GM12878 (cell line): ENCODE data around the gene BCAS3. TPM values are rescaled to one million over a fixed set of nuclear protein-coding genes. Genes with fewer than 3 reads are reported as not detected.

Experiments
- ATAC-seq: fragments of 200-7000 bp; cut with Tn5 transposase; 3 replicates; pipeline ENCODE4 v1.9.1; 2020; ENCODE audit warnings: mild to moderate bottlenecking, moderate library complexity
- BruUV-seq: library from RNA; stranded (reverse); fragments of 400-500 nt; replicated peaks from 2 replicates; lab custom pipeline; 2021; lab: Mats Ljungman, UMichigan
- CTCF ChIA-PET: fragments of 300-600 bp; sonication (Branson Sonifier 250); formaldehyde crosslinking; extraction: SDS; loops from one replicate; lab custom pipeline; 2021; ENCODE audit warnings: inconsistent platforms; lab: Yijun Ruan, JAX
- POLR2A ChIA-PET: fragments of 350-600 bp; formaldehyde crosslinking; extraction: SDS; loops from one replicate; lab custom pipeline; 2021; ENCODE audit warnings: inconsistent platforms; lab: Charles Lee
- RAD21 ChIA-PET: fragments of 300-600 bp; sonication (Branson Sonifier 250); formaldehyde crosslinking; loops from one replicate; lab custom pipeline; 2023; ENCODE audit warnings: antibody characterized with exemption; ENCODE audit not compliant: unreplicated experiment; lab: Charles Lee
- SMC1A ChIA-PET: fragments of 300-600 bp; sonication (Branson Sonifier 250); formaldehyde crosslinking; loops from one replicate; lab custom pipeline; 2023; ENCODE audit not compliant: unreplicated experiment, uncharacterized antibody; lab: Charles Lee
- DNase-seq: peaks from one replicate; pipeline ENCODE4 v3.0.0-alpha.2; 2011; ENCODE audit warnings: low read depth, low spot score
- FAIRE-seq: peaks from 3 replicates; lab custom pipeline; 2011; peaks lifted over from hg19 to GRCh38; lab: Jason Lieb, UNC
- H2AFZ ChIP-seq: 2 replicates; pipeline ENCODE4 v1.6.0; 2011; ENCODE audit warnings: low read depth, low read length, control low read depth; ENCODE audit not compliant: control insufficient read depth
- H3K27ac ChIP-seq: 2 replicates; pipeline ENCODE4 v1.5.1; 2011; ENCODE audit warnings: control low read depth; ENCODE audit not compliant: control insufficient read depth, insufficient read depth
- H3K27me3 ChIP-seq, 2 experiments: replicated peaks in 1 of 2; 2 replicates each; pipeline versions ENCODE4 v1.6.0 to v1.6.1; 2011; ENCODE audit warnings: low read length in 1 of 2; ENCODE audit not compliant: control insufficient read depth in 2 of 2, insufficient read depth in 2 of 2
- H3K36me3 ChIP-seq, 2 experiments: 2 replicates each; pipeline ENCODE4 v1.5.1; 2011; ENCODE audit warnings: low read length in 1 of 2; ENCODE audit not compliant: control insufficient read depth in 2 of 2, insufficient read depth in 2 of 2
- H3K4me1 ChIP-seq: 2 replicates; pipeline ENCODE4 v1.6.1; 2011; ENCODE audit warnings: mild to moderate bottlenecking, low read length, moderate library complexity, mixed read lengths; ENCODE audit not compliant: control insufficient read depth, insufficient read depth
- H3K4me2 ChIP-seq: 2 replicates; pipeline ENCODE4 v1.6.0; 2011; ENCODE audit warnings: control low read depth; ENCODE audit not compliant: control insufficient read depth, insufficient read depth
- H3K4me3 ChIP-seq: fragments of 200-600 bp; sonication (generic); 2 replicates; pipeline ENCODE4 v1.5.1; 2016
- H3K79me2 ChIP-seq: 2 replicates; pipeline ENCODE4 v1.6.0; 2011; ENCODE audit warnings: low read length; ENCODE audit not compliant: control insufficient read depth, insufficient read depth
- H3K9ac ChIP-seq: 2 replicates; pipeline ENCODE4 v1.8.0; 2011; ENCODE audit warnings: low read length, control low read depth, mixed read lengths; ENCODE audit not compliant: control insufficient read depth, insufficient read depth
- H3K9me3 ChIP-seq: replicated peaks from 3 replicates; pipeline ENCODE4 v1.5.1; 2011; ENCODE audit warnings: mild to moderate bottlenecking, low read length; ENCODE audit not compliant: control insufficient read depth, insufficient read depth
- H4K20me1 ChIP-seq: 2 replicates; pipeline ENCODE4 v1.6.0; 2011; ENCODE audit not compliant: control insufficient read depth, insufficient read depth
- RAD21 ChIP-seq: IDR thresholded peaks from 2 replicates; pipeline ENCODE4 v1.6.1; 2011; ENCODE audit warnings: mild to moderate bottlenecking, low read depth, low read length, moderate library complexity; ENCODE audit not compliant: insufficient read depth
- WRNIP1 ChIP-seq: IDR thresholded peaks from 2 replicates; pipeline ENCODE4 v1.6.1; 2011; ENCODE audit warnings: low read depth, low read length, improper control_type of control experiment, borderline replicate concordance
- ZNF207 ChIP-seq: fragments of 450-650 bp; IDR thresholded peaks from 2 replicates; pipeline ENCODE4 v1.6.1; 2014; ENCODE audit warnings: antibody characterized with exemption, mild to moderate bottlenecking, borderline replicate concordance
- WGBS: methylation state at CpG from one replicate; pipeline ENCODE4 v1.1.6; 2016; ENCODE audit warnings: low lambda C conversion rate; ENCODE audit not compliant: insufficient replicate concordance, insufficient coverage; ENCODE audit errors: missing lambda C conversion rate; 5-methylcytosine and 5-hydroxymethylcytosine counted together
- in situ Hi-C: fragments of 300-500 bp; cut with MboI; formaldehyde crosslinking; loops from 9 replicates; pipeline ENCODE4 v1.14.3; 2018; ENCODE audit warnings: mixed read lengths
- intact Hi-C: fragments of 100-400 bp; cut with micrococcal nuclease; formaldehyde crosslinking; loops from one replicate; pipeline ENCODE4 v1.14.2; 2022; ENCODE audit not compliant: unreplicated experiment
- polyA plus RNA-seq, 11 experiments: library from polyadenylated mRNA; depleted of rRNA in 4 of 11; unstranded in 6 of 11; stranded (reverse) in 5 of 11; fragments of >200 nt; fragmentation: Nextera tagmentation in 4 of 11; fragmentation: Illumina TruSeq in 1 of 11; extraction: Ambion mirVana in 4 of 11; extraction: Trizol in 1 of 11; gene quantifications; 1 replicate in 1 of 11; 2 replicates in 10 of 11; pipeline versions ENCODE4 v1.2.1 to v1.2.3, GENCODE V29; 2011 to 2016; ENCODE audit warnings: inconsistent platforms in 2 of 11, missing spikeins in 2 of 11, low read depth in 1 of 11
- total RNA-seq, 4 experiments: library from RNA; depleted of rRNA in 3 of 4; stranded (reverse); fragments of >200 nt in 3 of 4; fragmentation: Illumina TruSeq in 1 of 4; extraction: Trizol in 1 of 4; gene quantifications; 2 replicates each; pipeline versions ENCODE4 v1.2.1 to v1.2.3, GENCODE V29; 2013 to 2021
- TF ChIP-seq, protein P1 (sequence below), 3 experiments: IDR thresholded peaks in 2 of 3; conservative IDR thresholded peaks in 1 of 3; 2 replicates each; pipeline ENCODE4 v1.5.1; 2011; ENCODE audit warnings: low read depth in 3 of 3, low read length in 3 of 3, mild to moderate bottlenecking in 3 of 3, control low read depth in 2 of 3, moderate library complexity in 2 of 3, inconsistent platforms in 1 of 3, mixed read lengths in 1 of 3; ENCODE audit not compliant: control insufficient read depth in 2 of 3, insufficient read depth in 1 of 3; ENCODE audit errors: extremely low read depth in 1 of 3

The BCAS3 gene
- total and polyA plus RNA-seq, 10 of the 15 experiments (the other 5 are each of a cell fraction or from before 2014, with no cell fraction given), result 2.1 to 11.0 (median 6.6) TPM

DNA sequence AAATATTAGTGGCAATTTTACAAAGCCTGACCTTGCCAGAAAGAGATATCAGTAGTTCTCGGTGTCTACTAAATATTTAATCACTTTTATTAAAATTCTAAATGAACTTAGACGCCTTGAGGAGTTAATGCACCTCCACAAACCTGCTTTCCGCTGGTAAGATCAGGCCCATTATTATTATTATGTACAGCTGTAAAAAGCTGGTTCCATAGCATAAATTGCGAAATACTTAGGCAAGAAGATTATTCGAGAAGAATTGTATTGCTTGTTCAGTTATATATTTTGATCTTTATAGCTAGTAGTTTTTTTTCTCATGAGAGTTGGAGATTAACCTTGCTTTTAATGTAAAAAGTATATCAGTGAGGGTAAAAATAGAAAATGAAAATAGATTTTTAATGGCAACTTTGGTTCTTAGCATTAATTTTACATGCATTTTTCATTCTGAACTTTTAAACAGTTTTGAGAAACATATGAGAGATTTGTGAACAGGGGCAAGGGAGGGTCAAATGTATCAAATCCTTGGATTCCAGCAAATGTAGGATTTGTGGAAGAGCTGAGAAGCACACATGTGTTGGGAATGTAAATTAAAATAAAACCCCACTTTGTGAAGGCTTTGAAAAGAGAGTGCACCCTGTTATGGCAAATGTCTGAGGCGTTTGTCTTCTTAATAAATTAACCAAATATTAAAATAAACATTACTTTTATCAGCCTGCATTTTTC is 471.6 kb downstream of the BCAS3 start (continued):
- no peak for TF ChIP-seq ZNF207

DNA sequence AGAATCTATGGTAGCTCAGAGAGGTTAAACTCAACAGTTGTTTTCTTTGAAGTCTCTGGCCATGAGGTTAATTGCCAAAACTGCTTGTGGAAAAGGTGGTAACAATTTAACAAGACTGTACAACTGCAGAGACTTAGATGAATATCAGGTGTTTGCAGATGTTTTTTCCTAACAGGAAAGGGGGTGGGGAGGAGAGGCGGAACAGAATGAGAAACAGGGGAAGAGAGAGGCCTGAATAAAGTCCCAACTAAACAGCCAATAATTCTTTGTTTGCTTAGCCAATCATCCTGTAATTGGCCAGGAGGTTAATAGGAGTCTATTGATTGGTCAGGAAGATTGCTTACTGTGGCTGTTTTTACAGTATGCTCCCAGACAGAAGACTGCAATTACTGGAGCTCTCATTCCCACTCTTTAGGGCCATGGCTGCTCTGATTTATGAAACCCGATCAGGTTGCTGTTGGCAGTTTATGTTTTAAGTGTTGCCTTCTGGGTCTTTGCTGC is 472.3 kb downstream of the BCAS3 start:
- no peaks in the 10 kb centered on the region for H4K20me1 ChIP-seq
- no peak for TF ChIP-seq WRNIP1
- TF ChIP-seq, protein P1, sequence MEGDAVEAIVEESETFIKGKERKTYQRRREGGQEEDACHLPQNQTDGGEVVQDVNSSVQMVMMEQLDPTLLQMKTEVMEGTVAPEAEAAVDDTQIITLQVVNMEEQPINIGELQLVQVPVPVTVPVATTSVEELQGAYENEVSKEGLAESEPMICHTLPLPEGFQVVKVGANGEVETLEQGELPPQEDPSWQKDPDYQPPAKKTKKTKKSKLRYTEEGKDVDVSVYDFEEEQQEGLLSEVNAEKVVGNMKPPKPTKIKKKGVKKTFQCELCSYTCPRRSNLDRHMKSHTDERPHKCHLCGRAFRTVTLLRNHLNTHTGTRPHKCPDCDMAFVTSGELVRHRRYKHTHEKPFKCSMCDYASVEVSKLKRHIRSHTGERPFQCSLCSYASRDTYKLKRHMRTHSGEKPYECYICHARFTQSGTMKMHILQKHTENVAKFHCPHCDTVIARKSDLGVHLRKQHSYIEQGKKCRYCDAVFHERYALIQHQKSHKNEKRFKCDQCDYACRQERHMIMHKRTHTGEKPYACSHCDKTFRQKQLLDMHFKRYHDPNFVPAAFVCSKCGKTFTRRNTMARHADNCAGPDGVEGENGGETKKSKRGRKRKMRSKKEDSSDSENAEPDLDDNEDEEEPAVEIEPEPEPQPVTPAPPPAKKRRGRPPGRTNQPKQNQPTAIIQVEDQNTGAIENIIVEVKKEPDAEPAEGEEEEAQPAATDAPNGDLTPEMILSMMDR (IDR thresholded peaks at IDR 0.05 in 2 of 3, conservative IDR thresholded peaks at IDR 0.05 in 1 of 3; ENCODE audit: control insufficient read depth in 2 of 3, extremely low read depth in 1 of 3, insufficient read depth in 1 of 3, low read depth in 3 of 3, low read length in 3 of 3), result no peak
- no peak for TF ChIP-seq RAD21
- CTCF ChIA-PET, result interaction anchor here (1.1 kb wide), 1 partner anchor 16 kb away, joined by 4 read pairs; no protein-coding TSS in a partner anchor
- 88% methylated on average over 2 of the region's 2 CpGs for WGBS
- H3K4me2 ChIP-seq, result no peak overlapping the region
- RAD21 ChIA-PET, result no interaction called here
- H3K27me3 ChIP-seq, result no peaks in the 10 kb centered on the region
- intact Hi-C loops (loop anchor here (10.0 kb wide), 1 partner anchor 145 kb away; no protein-coding TSS in a partner anchor), in situ Hi-C loops (no loop called here)
- H3K79me2 ChIP-seq, result no peaks in the 10 kb centered on the region
- SMC1A ChIA-PET, result interaction anchor here (0.6 kb wide), 1 partner anchor 828 kb away, joined by 3 read pairs; no protein-coding TSS in a partner anchor
- H3K9me3 ChIP-seq, result no peaks in the 10 kb centered on the region
- no peak overlapping the region for H2AFZ ChIP-seq
- H3K4me1 ChIP-seq, result no peaks in the 10 kb centered on the region
- H3K9ac ChIP-seq, result no peak overlapping the region
- no peak for ATAC-seq
- POLR2A ChIA-PET, result interaction anchor here (0.5 kb wide), 1 partner anchor 858 kb away, joined by 3 read pairs; no protein-coding TSS in a partner anchor
- no peak for DNase-seq
- no peaks in the 10 kb centered on the region for H3K36me3 ChIP-seq
- no peak overlapping the region for H3K4me3 ChIP-seq
- BruUV-seq, result no TSS peak
- H3K27ac ChIP-seq, result no peak overlapping the region
- no peak for FAIRE-seq
